Subcutaneous adipose tissue (tissue), 4 donors: ENCODE data around the gene KCTD20. TPM values are rescaled to one million over a fixed set of nuclear protein-coding genes. Genes with fewer than 3 reads are reported as not detected.

ENCODE experiments used
- CTCF ChIP-seq: fragments of 450-650 bp; IDR thresholded peaks from one replicate; pipeline ENCODE4 v1.5.1; 2016; ENCODE audit warnings: low read depth, mild to moderate bottlenecking, control low read depth, antibody characterized with exemption, moderate library complexity
- total RNA-seq, 4 donors: library from RNA; depleted of rRNA; stranded (reverse); fragments of >200 nt; gene quantifications; one replicate each; pipeline ENCODE4 v1.1.0, GENCODE V29; 2016

Gene KCTD20
- total RNA-seq, 4 donors from 2014 or later, result 74.0 to 102 (median 77.7) TPM

GRCh38 chr6:36419310-36419709 is 23.5 kb upstream of the KCTD20 start:
- no peak for TF ChIP-seq CTCF

- no peak for TF ChIP-seq CTCF
These were observed 20.1 kb upstream of the KCTD20 start for GRCh38 chr6:36422714-36423100.

- no peak for TF ChIP-seq CTCF
These were observed 19.5 kb upstream of the KCTD20 start for GRCh38 chr6:36423101-36423824.

- TF ChIP-seq CTCF, result no peak
These were observed 16.2 kb upstream of the KCTD20 start for GRCh38 chr6:36426622-36427021.

- no peak for TF ChIP-seq CTCF
These were observed 13.9 kb upstream of the KCTD20 start for GRCh38 chr6:36428911-36429310.

GRCh38 chr6:36430351-36430750 is 12.4 kb upstream of the KCTD20 start:
- no peak for TF ChIP-seq CTCF

- TF ChIP-seq CTCF, result no peak
These were observed 11.6 kb upstream of the KCTD20 start for GRCh38 chr6:36431197-36431596.
